ENCODE results near the gene RSRP1. TPM values are rescaled to one million over a fixed set of nuclear protein-coding genes. Genes with fewer than 3 reads are reported as not detected.

The RSRP1 gene
- total and polyA plus RNA-seq, 2 of the 13 experiments (the other 11 are each of a cell fraction or from before 2014, with no cell fraction given): 43.9 to 52.8 TPM

- TF ChIP-seq ZNF777 (CRISPR knock-in tag; IDR thresholded peaks at IDR 0.05): peak; percentile 14; the same call in 1 of the 2 replicates
- TF ChIP-seq TBX3 (IDR thresholded peaks at IDR 0.05; ENCODE audit: borderline replicate concordance): no peak
- TF ChIP-seq ZNF431 (CRISPR knock-in tag; IDR thresholded peaks at IDR 0.05; ENCODE audit: borderline replicate concordance, low read depth): no peak; the same call in 1 of the 2 replicates
- TF ChIP-seq E2F5 (CRISPR knock-in tag; conservative IDR thresholded peaks at IDR 0.05): no peak
- TF ChIP-seq HOXA9 (CRISPR knock-in tag; IDR thresholded peaks at IDR 0.05; ENCODE audit: borderline replicate concordance): no peak
- no peak for TF ChIP-seq PRPF4 (IDR thresholded peaks at IDR 0.05; ENCODE audit: low read depth, low read length, poor library complexity, severe bottlenecking)
- TF ChIP-seq NCOA5 (CRISPR knock-in tag; IDR thresholded peaks at IDR 0.05): no peak
- TF ChIP-seq RXRA (CRISPR knock-in tag; IDR thresholded peaks at IDR 0.05): no peak
- TF ChIP-seq TBL1XR1 (IDR thresholded peaks at IDR 0.05; ENCODE audit: borderline replicate concordance, low read length, partially characterized antibody): no peak
- TF ChIP-seq ZBTB42 (CRISPR knock-in tag; IDR thresholded peaks at IDR 0.05): no peak
- TF ChIP-seq FOSL1 (CRISPR knock-in tag; IDR thresholded peaks at IDR 0.05; ENCODE audit: borderline replicate concordance): no peak
- no peak for TF ChIP-seq ZBTB38 (CRISPR knock-in tag; IDR thresholded peaks at IDR 0.05)
- TF ChIP-seq ZNF607 (CRISPR knock-in tag; IDR thresholded peaks at IDR 0.05; ENCODE audit: borderline replicate concordance): no peak
- TF ChIP-seq CHD4 (IDR thresholded peaks at IDR 0.05; ENCODE audit: borderline replicate concordance, low read length): no peak
- no peak for TF ChIP-seq RBAK (CRISPR knock-in tag; IDR thresholded peaks at IDR 0.05)
- no peak for TF ChIP-seq ZMYM3 (CRISPR knock-in tag; IDR thresholded peaks at IDR 0.05)
- no peak for TF ChIP-seq TOE1 (CRISPR knock-in tag; IDR thresholded peaks at IDR 0.05)
- TF ChIP-seq ZSCAN21 (CRISPR knock-in tag; IDR thresholded peaks at IDR 0.05; ENCODE audit: borderline replicate concordance): no peak
- no peak for TF ChIP-seq MAFG (CRISPR knock-in tag; IDR thresholded peaks at IDR 0.05)
- TF ChIP-seq ZKSCAN8 (CRISPR knock-in tag; IDR thresholded peaks at IDR 0.05; ENCODE audit: borderline replicate concordance): no peak
- no peak for TF ChIP-seq HNRNPH1 (optimal IDR thresholded peaks at IDR 0.05; ENCODE audit: low read depth, low read length)
- no peak for TF ChIP-seq SATB2 (CRISPR knock-in tag; IDR thresholded peaks at IDR 0.05)
- no peak for TF ChIP-seq PRMT3 (CRISPR knock-in tag; IDR thresholded peaks at IDR 0.05; ENCODE audit: borderline replicate concordance, low read depth)
- no peak for TF ChIP-seq THRA (CRISPR knock-in tag; IDR thresholded peaks at IDR 0.05; ENCODE audit: borderline replicate concordance)
- peak; percentile 40; the same call in 1 of the 2 replicates for TF ChIP-seq HNRNPL (IDR thresholded peaks at IDR 0.05; ENCODE audit: low read depth, low read length)
- TF ChIP-seq THAP11 (CRISPR knock-in tag; IDR thresholded peaks at IDR 0.05): no peak
- TF ChIP-seq ZNF75D (CRISPR knock-in tag; IDR thresholded peaks at IDR 0.05; ENCODE audit: borderline replicate concordance): no peak
Observed at GRCh38 chr1:25247829-25248754, 838 bp upstream of the RSRP1 start (continued).
